K562 (cell line): ENCODE measurements around the gene ZNF124. TPM values are rescaled to one million over a fixed set of nuclear protein-coding genes. Genes with fewer than 3 reads are reported as not detected.

ENCODE experiments used
- BRD9 ChIP-seq: fragments of 450-650 bp; IDR thresholded peaks from 2 replicates; pipeline ENCODE4 v1.6.1; 2018; ENCODE audit warnings: low read depth; ENCODE audit not compliant: partially characterized antibody
- EHMT2 ChIP-seq: fragments of 450-650 bp; IDR thresholded peaks from 2 replicates; pipeline ENCODE4 v1.6.1; 2018; ENCODE audit warnings: antibody characterized with exemption
- FOXA3 ChIP-seq, 2 experiments: fragments of 450-650 bp in 1 of 2; sonication (generic) in 1 of 2; formaldehyde crosslinking; IDR thresholded peaks in 1 of 2; conservative IDR thresholded peaks in 1 of 2; 2 replicates each; pipeline versions ENCODE4 v1.4.0 to v1.8.0; 2020 to 2022; ENCODE audit warnings: mild to moderate bottlenecking in 2 of 2, missing genetic modification reagents in 1 of 2
- HDAC6 ChIP-seq: IDR thresholded peaks from 2 replicates; pipeline ENCODE4 v1.6.1; 2012; ENCODE audit warnings: low read depth, mild to moderate bottlenecking, control low read depth, inconsistent platforms, low read length, moderate library complexity
- KLF6 ChIP-seq: fragments of 250-450 bp; sonication (Bioruptor Pico); IDR thresholded peaks from 2 replicates; pipeline ENCODE4 v1.4.0; 2020; ENCODE audit warnings: mild to moderate bottlenecking, moderate library complexity, borderline replicate concordance
- NFATC3 ChIP-seq: fragments of 450-650 bp; IDR thresholded peaks from 2 replicates; pipeline ENCODE4 v1.6.1; 2017; ENCODE audit warnings: mild to moderate bottlenecking
- NR2F6 ChIP-seq: fragments of 450-650 bp; formaldehyde crosslinking; IDR thresholded peaks from 2 replicates; pipeline ENCODE4 v1.4.0; 2020; ENCODE audit warnings: mild to moderate bottlenecking
- NR3C1 ChIP-seq: sonication (generic); formaldehyde crosslinking; IDR thresholded peaks from 2 replicates; pipeline ENCODE4 v1.8.1; 2022; ENCODE audit warnings: missing genetic modification reagents
- POLR2AphosphoS5 ChIP-seq: IDR thresholded peaks from 2 replicates; pipeline ENCODE4 v1.6.1; 2011; ENCODE audit warnings: mild to moderate bottlenecking, low read depth, low read length, moderate library complexity; ENCODE audit not compliant: control insufficient read depth, insufficient read depth
- RUNX1 ChIP-seq: sonication (generic); IDR thresholded peaks from 2 replicates; pipeline ENCODE4 v1.6.1; 2016; ENCODE audit warnings: antibody characterized with exemption, low read depth
- SIRT6 ChIP-seq: IDR thresholded peaks from one replicate; pipeline ENCODE4 v1.6.1; 2012; ENCODE audit warnings: low read depth, mild to moderate bottlenecking, control low read depth, inconsistent platforms, low read length, moderate library complexity
- SMARCA4 ChIP-seq: fragments of 450-650 bp; IDR thresholded peaks from 2 replicates; pipeline ENCODE4 v1.6.1; 2016
- TAF15 ChIP-seq: fragments of 200-400 bp; formaldehyde crosslinking; IDR thresholded peaks from 2 replicates; pipeline ENCODE4 v1.6.1; 2017; ENCODE audit warnings: mild to moderate bottlenecking, low read depth, low read length, moderate library complexity
- TFAM ChIP-seq: fragments of 250-450 bp; sonication (Bioruptor Pico); conservative IDR thresholded peaks from 2 replicates; pipeline ENCODE4 v1.5.0; 2021; ENCODE audit warnings: mild to moderate bottlenecking, moderate library complexity
- ZBTB1 ChIP-seq: sonication (generic); formaldehyde crosslinking; IDR thresholded peaks from 2 replicates; pipeline ENCODE4 v1.8.1; 2023; ENCODE audit warnings: missing genetic modification reagents, low read depth, mild to moderate bottlenecking, borderline replicate concordance
- ZFP91 ChIP-seq: sonication (generic); formaldehyde crosslinking; IDR thresholded peaks from 2 replicates; pipeline ENCODE4 v1.8.0; 2022; ENCODE audit warnings: mild to moderate bottlenecking, missing genetic modification reagents
- ZNF197 ChIP-seq: fragments of 200-800 bp; sonication (Bioruptor generic); IDR thresholded peaks from 2 replicates; pipeline ENCODE4 v1.6.1; 2016; ENCODE audit warnings: low read depth, missing genetic modification characterization, missing compliant biosample characterization
- ZNF224 ChIP-seq: sonication (generic); formaldehyde crosslinking; IDR thresholded peaks from 2 replicates; pipeline ENCODE4 v1.8.0; 2022; ENCODE audit warnings: mild to moderate bottlenecking, missing genetic modification reagents
- ZNF280A ChIP-seq: fragments of 450-650 bp; IDR thresholded peaks from 2 replicates; pipeline ENCODE4 v1.6.1; 2018; ENCODE audit warnings: mild to moderate bottlenecking, low read depth; ENCODE audit not compliant: partially characterized antibody
- ZNF445 ChIP-seq: fragments of 250-450 bp; sonication (Bioruptor Pico); IDR thresholded peaks from 2 replicates; pipeline ENCODE4 v1.4.0; 2020; ENCODE audit warnings: low read depth, mild to moderate bottlenecking, moderate library complexity
- ZNF561 ChIP-seq: fragments of 450-650 bp; formaldehyde crosslinking; conservative IDR thresholded peaks from 2 replicates; pipeline ENCODE4 v1.4.0; 2020; ENCODE audit warnings: mild to moderate bottlenecking, moderate library complexity
- ZNF696 ChIP-seq: fragments of 250-450 bp; sonication (Bioruptor Pico); conservative IDR thresholded peaks from 2 replicates; pipeline ENCODE4 v1.4.0; 2020; ENCODE audit warnings: mild to moderate bottlenecking, moderate library complexity
- ZNF699 ChIP-seq: fragments of 250-450 bp; sonication (Bioruptor Pico); IDR thresholded peaks from 2 replicates; pipeline ENCODE4 v1.8.0; 2021; ENCODE audit warnings: mild to moderate bottlenecking, moderate library complexity; ENCODE audit not compliant: insufficient replicate concordance
- polyA plus RNA-seq, 8 experiments: library from polyadenylated mRNA; depleted of rRNA in 4 of 8; stranded (reverse) in 5 of 8; unstranded in 3 of 8; fragments of >200 nt; fragmentation: Nextera tagmentation in 2 of 8; fragmentation: Illumina TruSeq in 1 of 8; extraction: Ambion mirVana in 2 of 8; extraction: Trizol in 1 of 8; gene quantifications; 2 replicates each; pipeline versions ENCODE4 v1.2.1 to v1.2.3, GENCODE V29; 2011 to 2014; ENCODE audit warnings: inconsistent platforms in 1 of 8, missing spikeins in 1 of 8
- total RNA-seq, 7 experiments: library from RNA; depleted of rRNA in 6 of 7; stranded (reverse); fragments of >200 nt in 6 of 7; fragmentation: Illumina TruSeq in 2 of 7; extraction: Trizol in 2 of 7; gene quantifications; 2 replicates each; pipeline versions ENCODE4 v1.2.1 to v1.2.3, GENCODE V29; 2011 to 2021; ENCODE audit warnings: low replicate concordance in 1 of 7
- TF ChIP-seq, protein P1 (sequence below): fragments of 450-650 bp; IDR thresholded peaks from 2 replicates; pipeline ENCODE4 v1.7.1; 2018; ENCODE audit warnings: mild to moderate bottlenecking, low read depth; ENCODE audit not compliant: partially characterized antibody

ZNF124 gene
- total and polyA plus RNA-seq, 9 of the 15 experiments (the other 6 are each of a cell fraction or from before 2014, with no cell fraction given), result 7.6 to 71.5 (median 20.2) TPM

DNA sequence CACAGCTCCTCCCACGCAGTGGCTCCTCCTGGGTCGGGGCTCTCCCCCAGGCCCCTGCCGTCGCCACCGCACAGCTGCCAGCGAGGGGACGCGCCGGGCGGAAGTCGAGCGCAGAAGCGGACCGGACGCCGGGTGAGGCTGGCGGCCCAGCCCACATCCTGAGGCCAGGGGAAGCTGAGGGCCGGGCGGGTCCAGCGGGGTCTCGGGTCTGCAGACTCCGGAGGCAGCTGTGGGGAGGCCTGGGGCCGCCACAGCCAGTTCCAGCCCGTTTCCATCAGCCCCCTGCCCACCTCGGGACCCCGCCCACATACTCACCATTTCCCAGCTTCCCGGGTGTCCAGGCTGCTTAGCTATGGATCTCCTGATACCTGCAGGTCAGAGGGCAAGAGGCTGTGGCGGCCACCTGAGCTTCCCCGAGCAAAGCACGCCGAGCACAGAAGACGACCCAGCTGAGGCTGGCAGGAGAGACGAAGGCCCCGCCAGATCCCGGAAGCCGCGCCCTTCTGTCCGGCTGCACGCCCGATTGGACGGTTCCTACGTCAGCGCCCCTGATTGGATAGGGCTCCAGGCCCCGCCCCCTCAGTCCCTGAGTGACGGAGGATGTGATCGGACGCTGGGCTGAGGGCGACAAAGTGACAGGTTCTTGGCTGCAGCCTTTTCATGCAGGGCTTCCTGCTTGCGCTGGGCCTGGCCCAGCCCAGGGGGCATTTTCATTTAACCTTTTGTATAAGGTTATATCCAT, 38.7 kb upstream of the ZNF124 start (continued):
- TF ChIP-seq ZNF280A (no peak), ZNF224 (CRISPR knock-in tag) (0 out of 2 replicates have a peak, but pooled peaks have one; percentile 32), ZNF699 (no peak), SMARCA4 (no peak), ZFP91 (CRISPR knock-in tag) (no peak), RUNX1 (no peak), TAF15 (no peak), NR2F6 (no peak), KLF6 (no peak; the same call in 1 of the 2 replicates), ZNF696 (CRISPR knock-in tag) (no peak), TFAM (CRISPR knock-in tag) (no peak), ZNF561 (CRISPR knock-in tag) (no peak), NFATC3 (no peak), BRD9 (no peak), ZNF197 (CRISPR knock-in tag) (no peak), ZBTB1 (CRISPR knock-in tag) (no peak), FOXA3 (CRISPR knock-in tag; conservative IDR thresholded peaks at IDR 0.05 in 1 of 2, IDR thresholded peaks at IDR 0.05 in 1 of 2) (no peak), NR3C1 (CRISPR knock-in tag) (no peak), SIRT6 (no peak), POLR2AphosphoS5 (peak; percentile 89), HDAC6 (no peak), EHMT2 (no peak), ZNF445 (CRISPR knock-in tag) (no peak)
- TF ChIP-seq, protein P1, sequence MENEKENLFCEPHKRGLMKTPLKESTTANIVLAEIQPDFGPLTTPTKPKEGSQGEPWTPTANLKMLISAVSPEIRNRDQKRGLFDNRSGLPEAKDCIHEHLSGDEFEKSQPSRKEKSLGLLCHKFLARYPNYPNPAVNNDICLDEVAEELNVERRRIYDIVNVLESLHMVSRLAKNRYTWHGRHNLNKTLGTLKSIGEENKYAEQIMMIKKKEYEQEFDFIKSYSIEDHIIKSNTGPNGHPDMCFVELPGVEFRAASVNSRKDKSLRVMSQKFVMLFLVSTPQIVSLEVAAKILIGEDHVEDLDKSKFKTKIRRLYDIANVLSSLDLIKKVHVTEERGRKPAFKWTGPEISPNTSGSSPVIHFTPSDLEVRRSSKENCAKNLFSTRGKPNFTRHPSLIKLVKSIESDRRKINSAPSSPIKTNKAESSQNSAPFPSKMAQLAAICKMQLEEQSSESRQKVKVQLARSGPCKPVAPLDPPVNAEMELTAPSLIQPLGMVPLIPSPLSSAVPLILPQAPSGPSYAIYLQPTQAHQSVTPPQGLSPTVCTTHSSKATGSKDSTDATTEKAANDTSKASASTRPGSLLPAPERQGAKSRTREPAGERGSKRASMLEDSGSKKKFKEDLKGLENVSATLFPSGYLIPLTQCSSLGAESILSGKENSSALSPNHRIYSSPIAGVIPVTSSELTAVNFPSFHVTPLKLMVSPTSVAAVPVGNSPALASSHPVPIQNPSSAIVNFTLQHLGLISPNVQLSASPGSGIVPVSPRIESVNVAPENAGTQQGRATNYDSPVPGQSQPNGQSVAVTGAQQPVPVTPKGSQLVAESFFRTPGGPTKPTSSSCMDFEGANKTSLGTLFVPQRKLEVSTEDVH, result no peak
